ENCODE data around the gene PPP1R9A. TPM values are rescaled to one million over a fixed set of nuclear protein-coding genes. Genes with fewer than 3 reads are reported as not detected.

Gene PPP1R9A
- total RNA-seq, 3 donors from 2014 or later = 7.5 to 34.7 (median 19.3) TPM

DNA sequence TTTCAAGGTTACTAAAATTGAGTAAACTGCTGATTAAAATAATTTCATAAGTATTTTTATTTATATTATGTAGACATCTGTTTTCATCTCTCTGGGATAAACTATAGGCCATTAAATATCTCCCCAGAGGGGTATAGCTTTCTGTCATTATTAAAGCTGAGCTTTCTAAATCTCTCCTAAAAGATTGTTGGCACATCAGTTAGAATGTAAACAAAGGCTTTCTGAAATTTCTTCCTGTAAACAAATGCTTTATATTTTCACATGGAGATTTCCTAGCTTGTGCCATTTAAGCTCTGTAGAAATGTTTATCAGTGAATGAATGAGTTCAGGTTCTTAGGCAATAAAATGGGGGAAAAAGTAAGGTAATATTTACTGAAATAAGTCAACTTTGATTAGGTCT, 35.7 kb downstream of the PPP1R9A start:
- Histone ChIP-seq H3K27me3 (no peaks in the 10 kb centered on the region), H3K4me1 (no peaks in the 10 kb centered on the region), H3K9me3 (no peaks in the 10 kb centered on the region), H3K36me3 (no peaks in the 10 kb centered on the region), H3K4me3 (no peak overlapping the region), H3K27ac (no peak overlapping the region)
- intact Hi-C loops (cut with DNase I; ENCODE audit: low total_unique reads) = no loop called here
- no peak for DNase-seq (ENCODE audit: low spot score in 2 of 2)
- TF ChIP-seq, protein P1, sequence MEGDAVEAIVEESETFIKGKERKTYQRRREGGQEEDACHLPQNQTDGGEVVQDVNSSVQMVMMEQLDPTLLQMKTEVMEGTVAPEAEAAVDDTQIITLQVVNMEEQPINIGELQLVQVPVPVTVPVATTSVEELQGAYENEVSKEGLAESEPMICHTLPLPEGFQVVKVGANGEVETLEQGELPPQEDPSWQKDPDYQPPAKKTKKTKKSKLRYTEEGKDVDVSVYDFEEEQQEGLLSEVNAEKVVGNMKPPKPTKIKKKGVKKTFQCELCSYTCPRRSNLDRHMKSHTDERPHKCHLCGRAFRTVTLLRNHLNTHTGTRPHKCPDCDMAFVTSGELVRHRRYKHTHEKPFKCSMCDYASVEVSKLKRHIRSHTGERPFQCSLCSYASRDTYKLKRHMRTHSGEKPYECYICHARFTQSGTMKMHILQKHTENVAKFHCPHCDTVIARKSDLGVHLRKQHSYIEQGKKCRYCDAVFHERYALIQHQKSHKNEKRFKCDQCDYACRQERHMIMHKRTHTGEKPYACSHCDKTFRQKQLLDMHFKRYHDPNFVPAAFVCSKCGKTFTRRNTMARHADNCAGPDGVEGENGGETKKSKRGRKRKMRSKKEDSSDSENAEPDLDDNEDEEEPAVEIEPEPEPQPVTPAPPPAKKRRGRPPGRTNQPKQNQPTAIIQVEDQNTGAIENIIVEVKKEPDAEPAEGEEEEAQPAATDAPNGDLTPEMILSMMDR (IDR thresholded peaks at IDR 0.05) = no peak
- TF ChIP-seq POLR2A (IDR thresholded peaks at IDR 0.05) = no peak
- TF ChIP-seq POLR2AphosphoS5 (IDR thresholded peaks at IDR 0.05) = no peak

DNA sequence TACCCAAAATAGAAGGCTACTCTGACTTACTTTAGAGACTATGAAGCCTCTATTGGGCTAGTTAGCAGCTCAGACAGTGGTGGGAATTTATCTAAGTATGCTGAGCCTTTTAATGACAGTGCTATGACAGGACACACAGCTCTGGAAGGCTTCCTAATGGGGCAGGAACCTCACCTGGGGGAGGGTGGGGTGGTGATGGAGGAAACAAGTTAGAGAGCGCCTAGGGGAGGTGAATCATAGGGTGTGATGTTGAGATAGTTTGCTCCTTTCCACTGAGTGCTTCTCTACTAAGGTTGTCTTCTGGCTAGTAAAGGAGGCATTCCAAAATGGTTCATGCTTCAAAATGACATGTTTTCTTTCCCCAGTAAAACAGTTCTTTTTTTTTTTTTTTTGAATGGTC, 42.1 kb downstream of the PPP1R9A start:
- H3K9me3 ChIP-seq = no peaks in the 10 kb centered on the region
- no peak overlapping the region for H3K4me3 ChIP-seq
- H3K27me3 ChIP-seq = no peaks in the 10 kb centered on the region
- TF ChIP-seq POLR2AphosphoS5 (IDR thresholded peaks at IDR 0.05) = no peak
- TF ChIP-seq POLR2A (IDR thresholded peaks at IDR 0.05) = no peak
- TF ChIP-seq, protein P1 (IDR thresholded peaks at IDR 0.05) = no peak
- H3K4me1 ChIP-seq = no peaks in the 10 kb centered on the region
- intact Hi-C loops (cut with DNase I; ENCODE audit: low total_unique reads) = no loop called here
- no peak for DNase-seq (ENCODE audit: low spot score in 2 of 2)
- H3K36me3 ChIP-seq = no peaks in the 10 kb centered on the region
- no peak overlapping the region for H3K27ac ChIP-seq

DNA sequence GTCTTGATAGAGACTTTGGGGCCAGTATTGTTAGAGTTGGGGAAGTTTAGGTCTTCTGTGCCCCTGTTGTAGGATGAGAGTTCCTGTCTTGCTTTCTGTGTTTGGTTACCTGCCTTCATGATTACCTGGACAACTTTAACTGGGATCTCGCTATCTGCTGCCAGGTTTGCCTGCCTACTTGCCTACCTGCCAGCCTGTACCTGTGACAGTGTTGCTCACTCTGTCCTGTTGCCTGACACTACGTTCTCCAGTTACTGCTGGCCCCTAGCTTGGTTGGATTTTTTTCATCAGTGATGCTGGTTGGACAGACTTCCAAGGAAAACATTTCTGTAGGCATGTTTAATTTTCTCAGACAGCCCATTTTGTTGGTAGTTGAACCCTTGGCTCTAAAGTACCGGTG, 48.4 kb downstream of the PPP1R9A start:
- TF ChIP-seq POLR2A (IDR thresholded peaks at IDR 0.05) (no peak), POLR2AphosphoS5 (IDR thresholded peaks at IDR 0.05) (no peak)
- TF ChIP-seq, protein P1 (IDR thresholded peaks at IDR 0.05) = no peak

DNA sequence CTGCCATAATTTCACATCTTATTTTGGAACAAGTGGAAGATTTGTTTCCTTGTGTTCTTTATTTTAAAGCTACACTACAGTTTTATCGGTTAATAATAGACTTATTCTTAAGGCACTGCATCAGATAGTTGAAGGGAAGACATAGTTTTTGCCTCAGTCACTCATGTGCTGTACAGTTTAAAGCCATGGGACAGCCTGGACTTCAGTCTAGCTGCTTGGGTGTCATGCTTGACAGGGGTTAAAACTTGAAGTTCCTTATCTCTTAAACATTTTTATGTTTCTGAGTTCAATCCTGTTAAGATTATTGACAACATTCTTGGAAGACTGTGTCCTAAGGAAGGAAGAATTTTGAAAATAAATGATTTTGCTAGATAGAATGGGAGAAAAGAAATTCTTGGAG, 49.7 kb downstream of the PPP1R9A start:
- no peaks in the 10 kb centered on the region for H3K4me1 ChIP-seq
- no peaks in the 10 kb centered on the region for H3K27me3 ChIP-seq
- H3K9me3 ChIP-seq = no peaks in the 10 kb centered on the region
- no peak for TF ChIP-seq POLR2AphosphoS5 (IDR thresholded peaks at IDR 0.05)
- no peak for DNase-seq (ENCODE audit: low spot score in 2 of 2)
- no peak overlapping the region for H3K4me3 ChIP-seq
- intact Hi-C loops (cut with DNase I; ENCODE audit: low total_unique reads) = no loop called here
- H3K36me3 ChIP-seq = no peaks in the 10 kb centered on the region
- H3K27ac ChIP-seq = no peak overlapping the region

More for the DNA sequence above, 48.4 kb downstream of the PPP1R9A start:
- Histone ChIP-seq H3K4me3 (no peak overlapping the region), H3K27me3 (no peaks in the 10 kb centered on the region), H3K36me3 (no peaks in the 10 kb centered on the region), H3K27ac (no peak overlapping the region), H3K4me1 (no peaks in the 10 kb centered on the region), H3K9me3 (no peaks in the 10 kb centered on the region)
- intact Hi-C loops (cut with DNase I; ENCODE audit: low total_unique reads) = no loop called here
- DNase-seq (ENCODE audit: low spot score in 2 of 2) = no peak

DNA sequence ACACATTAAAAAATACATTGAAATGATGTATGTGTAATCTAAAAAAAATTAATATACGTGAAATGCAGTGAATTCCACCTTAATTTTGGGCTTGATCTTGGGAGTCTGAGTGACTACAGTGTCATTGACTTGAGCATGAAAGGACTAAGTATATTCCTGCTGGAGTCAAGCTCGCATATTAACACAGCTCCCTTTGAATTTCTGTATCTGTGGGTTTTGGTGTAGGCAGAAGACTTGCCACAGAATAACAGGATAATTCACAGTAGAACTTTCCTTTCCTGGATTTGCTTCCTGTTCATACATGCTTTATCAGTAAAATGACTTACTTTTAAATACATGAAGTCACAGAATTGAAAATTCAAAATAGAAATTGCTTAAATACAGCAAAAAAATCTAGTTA, 55.3 kb downstream of the PPP1R9A start:
- intact Hi-C loops (cut with DNase I; ENCODE audit: low total_unique reads) = no loop called here
- Histone ChIP-seq H3K36me3 (no peaks in the 10 kb centered on the region), H3K4me1 (no peaks in the 10 kb centered on the region), H3K27me3 (no peaks in the 10 kb centered on the region), H3K4me3 (no peak overlapping the region), H3K27ac (no peak overlapping the region), H3K9me3 (no peaks in the 10 kb centered on the region)
- TF ChIP-seq POLR2A (IDR thresholded peaks at IDR 0.05) (no peak), POLR2AphosphoS5 (IDR thresholded peaks at IDR 0.05) (no peak)
- TF ChIP-seq, protein P1 (IDR thresholded peaks at IDR 0.05) = no peak
- DNase-seq (ENCODE audit: low spot score in 2 of 2) = no peak
